HEK293 (cell line): ENCODE data around the gene ZNF488.

Source experiments
- CTCF ChIA-PET: fragments of 350-600 bp; formaldehyde crosslinking; extraction: SDS; loops from one replicate; lab custom pipeline; 2021; ENCODE audit warnings: antibody characterized with exemption; lab: Yijun Ruan, JAX
- POLR2A ChIA-PET: fragments of 300-600 bp; formaldehyde crosslinking; extraction: SDS; loops from one replicate; lab custom pipeline; 2020; ENCODE audit warnings: antibody characterized with exemption, inconsistent platforms; lab: Yijun Ruan, JAX
- H3K27ac ChIP-seq: fragments of 200-500 bp; sonication (Bioruptor generic); 2 replicates; pipeline ENCODE4 v1.5.1; 2014; ENCODE audit warnings: low read depth, low read length, control low read depth, inconsistent platforms; ENCODE audit errors: extremely low read depth
- H3K36me3 ChIP-seq, 2 experiments: fragments of 200-500 bp in 1 of 2; sonication (Bioruptor generic) in 1 of 2; 1 replicate in 1 of 2; 2 replicates in 1 of 2; pipeline ENCODE4 v1.5.1; 2014 to 2017; ENCODE audit warnings: inconsistent platforms in 2 of 2, low read length in 2 of 2; ENCODE audit not compliant: control insufficient read depth in 2 of 2, insufficient read depth in 1 of 2
- H3K4me1 ChIP-seq: fragments of 200-500 bp; sonication (Bioruptor generic); 2 replicates; pipeline ENCODE4 v1.5.1; 2014; ENCODE audit warnings: mild to moderate bottlenecking, low read length, inconsistent platforms; ENCODE audit not compliant: control insufficient read depth, insufficient read depth
- H3K4me3 ChIP-seq: 2 replicates; pipeline ENCODE4 v1.5.1; 2011; ENCODE audit warnings: low read depth, mild to moderate bottlenecking, control low read depth, low read length, moderate library complexity
- H3K9me3 ChIP-seq: fragments of 200-500 bp; sonication (Bioruptor generic); 2 replicates; pipeline ENCODE4 v1.5.1; 2014; ENCODE audit warnings: low read depth, low read length, inconsistent platforms; ENCODE audit not compliant: control insufficient read depth, insufficient read depth
- EGR2 ChIP-seq: fragments of 450-650 bp; formaldehyde crosslinking; IDR thresholded peaks from 2 replicates; pipeline ENCODE4 v1.5.1; 2016; ENCODE audit warnings: low read depth, missing biosample characterization, missing genetic modification characterization
- GLIS1 ChIP-seq: fragments of 450-650 bp; formaldehyde crosslinking; IDR thresholded peaks from 2 replicates; pipeline ENCODE4 v1.5.1; 2016; ENCODE audit warnings: missing biosample characterization, missing genetic modification characterization
- GLIS2 ChIP-seq: fragments of 450-650 bp; formaldehyde crosslinking; IDR thresholded peaks from 2 replicates; pipeline ENCODE4 v1.5.1; 2016; ENCODE audit warnings: missing biosample characterization, missing genetic modification characterization
- MZF1 ChIP-seq: fragments of 450-650 bp; formaldehyde crosslinking; IDR thresholded peaks from 2 replicates; pipeline ENCODE4 v1.5.1; 2017; ENCODE audit warnings: missing biosample characterization, missing genetic modification characterization, borderline replicate concordance
- SP7 ChIP-seq: fragments of 450-650 bp; formaldehyde crosslinking; IDR thresholded peaks from 2 replicates; pipeline ENCODE4 v1.5.1; 2016; ENCODE audit warnings: missing biosample characterization, missing genetic modification characterization
- YY2 ChIP-seq: fragments of 450-650 bp; formaldehyde crosslinking; IDR thresholded peaks from 2 replicates; pipeline ENCODE4 v1.5.1; 2016; ENCODE audit warnings: missing biosample characterization, missing genetic modification characterization
- ZBTB17 ChIP-seq: fragments of 450-650 bp; formaldehyde crosslinking; IDR thresholded peaks from 2 replicates; pipeline ENCODE4 v1.5.1; 2016; ENCODE audit warnings: missing biosample characterization, missing genetic modification characterization
- ZFHX2 ChIP-seq: fragments of 450-650 bp; formaldehyde crosslinking; conservative IDR thresholded peaks from 2 replicates; pipeline ENCODE4 v1.5.1; 2016; ENCODE audit warnings: missing biosample characterization, missing genetic modification characterization
- ZIC2 ChIP-seq: fragments of 450-650 bp; formaldehyde crosslinking; IDR thresholded peaks from 2 replicates; pipeline ENCODE4 v1.5.1; 2016; ENCODE audit warnings: missing biosample characterization, missing genetic modification characterization
- ZNF114 ChIP-seq: fragments of 450-650 bp; formaldehyde crosslinking; IDR thresholded peaks from 2 replicates; pipeline ENCODE4 v1.5.0; 2017; ENCODE audit warnings: missing biosample characterization, missing genetic modification characterization
- ZNF133 ChIP-seq: fragments of 450-650 bp; formaldehyde crosslinking; IDR thresholded peaks from 2 replicates; pipeline ENCODE4 v1.5.1; 2016; ENCODE audit warnings: missing biosample characterization, missing genetic modification characterization
- ZNF311 ChIP-seq: fragments of 450-650 bp; formaldehyde crosslinking; IDR thresholded peaks from 2 replicates; pipeline ENCODE4 v1.5.1; 2017; ENCODE audit warnings: missing biosample characterization, missing genetic modification characterization, borderline replicate concordance
- ZNF404 ChIP-seq: fragments of 450-650 bp; formaldehyde crosslinking; IDR thresholded peaks from 2 replicates; pipeline ENCODE4 v1.5.1; 2017; ENCODE audit warnings: missing biosample characterization, missing genetic modification characterization
- ZNF549 ChIP-seq: fragments of 450-650 bp; IDR thresholded peaks from 2 replicates; pipeline ENCODE4 v1.5.1; 2018; ENCODE audit warnings: missing biosample characterization, missing genetic modification characterization, mild to moderate bottlenecking, inconsistent platforms, moderate library complexity
- ZNF629 ChIP-seq: fragments of 450-650 bp; formaldehyde crosslinking; IDR thresholded peaks from 2 replicates; pipeline ENCODE4 v1.5.1; 2017; ENCODE audit warnings: missing biosample characterization, missing genetic modification characterization
- ZNF701 ChIP-seq: fragments of 450-650 bp; formaldehyde crosslinking; IDR thresholded peaks from 2 replicates; pipeline ENCODE4 v1.5.1; 2016; ENCODE audit warnings: missing biosample characterization, missing genetic modification characterization
- ZNF707 ChIP-seq: fragments of 450-650 bp; formaldehyde crosslinking; IDR thresholded peaks from 2 replicates; pipeline ENCODE4 v1.5.1; 2016; ENCODE audit warnings: missing biosample characterization, missing genetic modification characterization
- ZNF837 ChIP-seq: fragments of 450-650 bp; formaldehyde crosslinking; IDR thresholded peaks from 2 replicates; pipeline ENCODE4 v1.5.1; 2016; ENCODE audit warnings: missing biosample characterization, missing genetic modification characterization
- TF ChIP-seq, protein P1 (sequence below): fragments of 450-650 bp; formaldehyde crosslinking; IDR thresholded peaks from 2 replicates; pipeline ENCODE4 v1.5.1; 2016; ENCODE audit warnings: missing biosample characterization, missing genetic modification characterization
- TF ChIP-seq, protein P2 (sequence below): fragments of 450-650 bp; IDR thresholded peaks from 2 replicates; pipeline ENCODE4 v1.5.1; 2018; ENCODE audit warnings: missing biosample characterization, missing genetic modification characterization
- TF ChIP-seq, protein P3 (sequence below): fragments of 450-650 bp; formaldehyde crosslinking; IDR thresholded peaks from 2 replicates; pipeline ENCODE4 v1.5.1; 2017; ENCODE audit warnings: missing biosample characterization, missing genetic modification characterization
- TF ChIP-seq, protein P4 (sequence below): fragments of 450-650 bp; formaldehyde crosslinking; IDR thresholded peaks from 2 replicates; pipeline ENCODE4 v1.5.1; 2016; ENCODE audit warnings: missing biosample characterization, missing genetic modification characterization
- TF ChIP-seq, protein P5 (sequence below): fragments of 450-650 bp; formaldehyde crosslinking; IDR thresholded peaks from 2 replicates; pipeline ENCODE4 v1.5.1; 2016; ENCODE audit warnings: missing biosample characterization, missing genetic modification characterization

Gene ZNF488

DNA sequence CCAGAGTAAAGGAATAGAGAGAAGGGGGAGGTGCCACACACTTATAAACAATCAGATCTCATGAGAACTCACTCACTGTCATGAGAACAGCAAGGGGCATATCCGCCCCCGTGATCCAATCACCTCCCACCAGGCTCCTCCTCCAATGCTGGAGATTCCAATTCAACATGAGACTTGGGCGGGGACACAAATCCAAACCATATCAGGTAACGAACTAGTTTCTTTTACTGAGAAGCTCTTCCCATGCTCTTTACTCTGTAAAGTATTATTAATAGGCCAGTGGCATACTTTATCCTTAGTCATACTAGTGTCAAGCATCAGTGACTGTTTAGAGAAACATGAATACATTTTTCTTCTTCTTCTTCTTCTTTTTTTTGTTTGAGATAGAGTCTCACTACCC is 39.4 kb upstream of the ZNF488 start:
- POLR2A ChIA-PET: no interaction called here
- CTCF ChIA-PET: no interaction called here
- TF ChIP-seq ZNF114 (tag by site-specific recombination) (no peak), EGR2 (tag by site-specific recombination) (peak; percentile 61), ZFHX2 (tag by site-specific recombination) (peak; percentile 22; the same call in 1 of the 2 replicates), ZNF701 (tag by site-specific recombination) (no peak), ZNF133 (tag by site-specific recombination) (no peak)

DNA sequence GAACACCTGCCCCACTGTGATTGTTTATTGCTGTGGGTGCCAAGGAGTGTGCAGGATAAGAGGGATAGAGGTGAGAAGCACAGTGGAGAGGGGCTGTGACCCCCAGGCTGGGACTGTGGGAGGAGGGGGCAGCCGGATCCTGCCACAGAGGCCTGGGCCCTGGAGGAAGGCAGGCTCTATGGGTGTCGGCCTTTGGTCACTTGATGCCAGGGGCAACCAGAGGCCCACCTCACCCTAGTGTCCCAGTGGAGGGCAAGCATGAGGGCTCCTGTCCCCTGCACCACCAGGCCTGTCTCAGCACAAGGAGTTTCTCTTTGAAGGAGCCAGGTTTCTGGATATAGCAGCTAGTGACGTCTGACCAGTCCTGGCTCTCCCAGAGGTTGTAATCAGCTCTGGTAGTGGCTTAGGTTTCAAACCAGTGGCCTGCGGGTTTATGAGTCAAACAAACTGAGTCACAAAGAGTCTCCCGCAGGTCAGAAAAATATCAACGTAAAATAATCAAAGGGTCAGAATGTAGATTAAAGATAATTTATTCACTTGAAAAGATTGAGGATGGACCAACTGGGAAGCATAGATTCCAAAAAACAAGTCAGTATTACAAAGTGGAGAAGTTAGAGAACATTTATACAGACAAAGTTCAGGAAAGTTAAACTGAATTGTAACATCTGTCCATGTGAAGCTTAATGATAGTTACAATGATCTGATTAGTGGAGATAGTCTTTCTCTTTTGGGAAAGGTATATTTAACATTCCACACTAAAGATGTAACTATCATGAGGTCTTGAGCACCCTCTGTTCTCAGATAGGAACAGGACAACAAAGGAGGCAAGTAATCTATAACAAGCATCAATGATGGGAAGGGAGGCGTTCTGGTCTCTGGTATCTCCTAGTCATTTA is 37.2 kb upstream of the ZNF488 start:
- Histone ChIP-seq H3K36me3 (no peaks in the 10 kb centered on the region), H3K4me3 (no peak overlapping the region), H3K27ac (no peak overlapping the region), H3K4me1 (no peaks in the 10 kb centered on the region), H3K9me3 (no peaks in the 10 kb centered on the region)
- CTCF ChIA-PET: interaction anchor here (1.8 kb wide), 1 partner anchor 17 kb away, joined by 7 read pairs; no protein-coding TSS in a partner anchor
- TF ChIP-seq SP7 (tag by site-specific recombination) (peak; percentile 71), GLIS1 (tag by site-specific recombination) (peak; percentile 34; the same call in 1 of the 2 replicates), GLIS2 (0 out of 2 replicates have a peak, but pooled peaks have one; percentile 31), ZIC2 (tag by site-specific recombination) (peak; percentile 29; the same call in 1 of the 2 replicates), ZNF629 (tag by site-specific recombination) (peak; percentile 55), ZNF549 (no peak)
- TF ChIP-seq, protein P1, sequence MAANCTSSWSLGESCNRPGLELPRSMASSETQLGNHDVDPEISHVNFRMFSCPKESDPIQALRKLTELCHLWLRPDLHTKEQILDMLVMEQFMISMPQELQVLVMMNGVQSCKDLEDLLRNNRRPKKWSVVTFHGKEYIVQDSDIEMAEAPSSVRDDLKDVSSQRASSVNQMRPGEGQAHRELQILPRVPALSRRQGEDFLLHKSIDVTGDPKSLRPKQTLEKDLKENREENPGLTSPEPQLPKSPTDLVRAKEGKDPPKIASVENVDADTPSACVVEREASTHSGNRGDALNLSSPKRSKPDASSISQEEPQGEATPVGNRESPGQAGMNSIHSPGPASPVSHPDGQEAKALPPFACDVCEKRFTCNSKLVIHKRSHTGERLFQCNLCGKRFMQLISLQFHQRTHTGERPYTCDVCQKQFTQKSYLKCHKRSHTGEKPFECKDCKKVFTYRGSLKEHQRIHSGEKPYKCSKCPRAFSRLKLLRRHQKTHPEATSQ (tag by site-specific recombination): no peak
- POLR2A ChIA-PET: no interaction called here

More for the DNA sequence above, 39.4 kb upstream of the ZNF488 start:
- H3K4me1 ChIP-seq: no peaks in the 10 kb centered on the region
- H3K4me3 ChIP-seq: no peak overlapping the region
- H3K36me3 ChIP-seq: no peaks in the 10 kb centered on the region
- no peaks in the 10 kb centered on the region for H3K9me3 ChIP-seq
- no peak overlapping the region for H3K27ac ChIP-seq

DNA sequence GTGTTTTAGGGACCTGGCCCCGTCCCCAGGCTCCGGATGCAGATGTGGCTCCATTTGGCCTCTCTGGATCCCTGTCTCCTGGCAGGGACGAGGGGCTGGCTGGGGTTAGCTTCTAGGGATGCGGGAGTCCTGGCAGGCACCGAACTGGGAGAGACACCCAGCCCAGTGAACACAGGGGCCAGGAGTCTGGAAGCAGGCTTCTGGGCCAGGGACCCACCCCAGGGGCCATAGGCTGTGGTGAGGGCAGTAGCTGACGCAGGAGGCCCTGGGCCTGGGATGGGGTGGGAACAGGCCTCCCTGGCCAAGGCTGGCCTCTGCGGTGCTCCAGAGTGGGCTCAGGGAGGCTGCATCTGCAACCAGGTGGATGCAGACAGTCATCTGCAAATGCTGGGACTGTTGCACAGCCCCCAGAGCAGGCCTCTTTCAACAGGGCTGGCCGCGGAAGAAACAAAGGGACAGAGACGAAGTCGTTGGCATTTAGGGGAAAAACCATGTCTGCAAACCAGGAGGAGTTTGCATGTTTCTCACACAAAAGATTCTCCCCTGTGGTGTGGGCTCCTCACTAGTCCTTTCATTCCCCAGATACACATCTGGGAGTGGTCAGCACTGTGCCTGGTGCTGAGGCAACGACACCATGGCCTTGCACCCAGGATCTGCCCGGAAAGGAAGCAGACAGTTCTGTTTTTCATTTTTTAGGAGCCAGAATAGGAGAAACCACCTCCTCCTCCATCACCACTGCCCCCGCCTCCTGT is 36.4 kb upstream of the ZNF488 start:
- Histone ChIP-seq H3K36me3 (no peaks in the 10 kb centered on the region), H3K9me3 (no peaks in the 10 kb centered on the region), H3K4me3 (no peak overlapping the region), H3K4me1 (no peaks in the 10 kb centered on the region), H3K27ac (no peak overlapping the region)
- POLR2A ChIA-PET: no interaction called here
- CTCF ChIA-PET: no interaction called here
- TF ChIP-seq ZNF404 (tag by site-specific recombination): no peak
- TF ChIP-seq, protein P2, sequence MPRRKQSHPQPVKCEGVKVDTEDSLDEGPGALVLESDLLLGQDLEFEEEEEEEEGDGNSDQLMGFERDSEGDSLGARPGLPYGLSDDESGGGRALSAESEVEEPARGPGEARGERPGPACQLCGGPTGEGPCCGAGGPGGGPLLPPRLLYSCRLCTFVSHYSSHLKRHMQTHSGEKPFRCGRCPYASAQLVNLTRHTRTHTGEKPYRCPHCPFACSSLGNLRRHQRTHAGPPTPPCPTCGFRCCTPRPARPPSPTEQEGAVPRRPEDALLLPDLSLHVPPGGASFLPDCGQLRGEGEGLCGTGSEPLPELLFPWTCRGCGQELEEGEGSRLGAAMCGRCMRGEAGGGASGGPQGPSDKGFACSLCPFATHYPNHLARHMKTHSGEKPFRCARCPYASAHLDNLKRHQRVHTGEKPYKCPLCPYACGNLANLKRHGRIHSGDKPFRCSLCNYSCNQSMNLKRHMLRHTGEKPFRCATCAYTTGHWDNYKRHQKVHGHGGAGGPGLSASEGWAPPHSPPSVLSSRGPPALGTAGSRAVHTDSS (tag by site-specific recombination): no peak
- TF ChIP-seq, protein P3, sequence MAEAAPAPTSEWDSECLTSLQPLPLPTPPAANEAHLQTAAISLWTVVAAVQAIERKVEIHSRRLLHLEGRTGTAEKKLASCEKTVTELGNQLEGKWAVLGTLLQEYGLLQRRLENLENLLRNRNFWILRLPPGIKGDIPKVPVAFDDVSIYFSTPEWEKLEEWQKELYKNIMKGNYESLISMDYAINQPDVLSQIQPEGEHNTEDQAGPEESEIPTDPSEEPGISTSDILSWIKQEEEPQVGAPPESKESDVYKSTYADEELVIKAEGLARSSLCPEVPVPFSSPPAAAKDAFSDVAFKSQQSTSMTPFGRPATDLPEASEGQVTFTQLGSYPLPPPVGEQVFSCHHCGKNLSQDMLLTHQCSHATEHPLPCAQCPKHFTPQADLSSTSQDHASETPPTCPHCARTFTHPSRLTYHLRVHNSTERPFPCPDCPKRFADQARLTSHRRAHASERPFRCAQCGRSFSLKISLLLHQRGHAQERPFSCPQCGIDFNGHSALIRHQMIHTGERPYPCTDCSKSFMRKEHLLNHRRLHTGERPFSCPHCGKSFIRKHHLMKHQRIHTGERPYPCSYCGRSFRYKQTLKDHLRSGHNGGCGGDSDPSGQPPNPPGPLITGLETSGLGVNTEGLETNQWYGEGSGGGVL (tag by site-specific recombination): no peak
- TF ChIP-seq MZF1 (tag by site-specific recombination): no peak
- TF ChIP-seq ZNF311: no peak
- TF ChIP-seq, protein P4, sequence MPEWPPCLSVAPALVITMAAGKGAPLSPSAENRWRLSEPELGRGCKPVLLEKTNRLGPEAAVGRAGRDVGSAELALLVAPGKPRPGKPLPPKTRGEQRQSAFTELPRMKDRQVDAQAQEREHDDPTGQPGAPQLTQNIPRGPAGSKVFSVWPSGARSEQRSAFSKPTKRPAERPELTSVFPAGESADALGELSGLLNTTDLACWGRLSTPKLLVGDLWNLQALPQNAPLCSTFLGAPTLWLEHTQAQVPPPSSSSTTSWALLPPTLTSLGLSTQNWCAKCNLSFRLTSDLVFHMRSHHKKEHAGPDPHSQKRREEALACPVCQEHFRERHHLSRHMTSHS: no peak
- no peak for TF ChIP-seq ZBTB17 (tag by site-specific recombination)
- TF ChIP-seq ZNF707 (tag by site-specific recombination): no peak
- no peak for TF ChIP-seq ZNF837 (tag by site-specific recombination)
- TF ChIP-seq, protein P5, sequence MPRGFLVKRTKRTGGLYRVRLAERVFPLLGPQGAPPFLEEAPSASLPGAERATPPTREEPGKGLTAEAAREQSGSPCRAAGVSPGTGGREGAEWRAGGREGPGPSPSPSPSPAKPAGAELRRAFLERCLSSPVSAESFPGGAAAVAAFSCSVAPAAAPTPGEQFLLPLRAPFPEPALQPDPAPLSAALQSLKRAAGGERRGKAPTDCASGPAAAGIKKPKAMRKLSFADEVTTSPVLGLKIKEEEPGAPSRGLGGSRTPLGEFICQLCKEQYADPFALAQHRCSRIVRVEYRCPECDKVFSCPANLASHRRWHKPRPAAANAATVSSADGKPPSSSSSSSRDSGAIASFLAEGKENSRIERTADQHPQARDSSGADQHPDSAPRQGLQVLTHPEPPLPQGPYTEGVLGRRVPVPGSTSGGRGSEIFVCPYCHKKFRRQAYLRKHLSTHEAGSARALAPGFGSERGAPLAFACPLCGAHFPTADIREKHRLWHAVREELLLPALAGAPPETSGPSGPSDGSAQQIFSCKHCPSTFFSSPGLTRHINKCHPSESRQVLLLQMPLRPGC (tag by site-specific recombination): no peak
- TF ChIP-seq YY2 (tag by site-specific recombination): no peak
